Left lung (tissue), 10 donors: ENCODE measurements around the gene SOX6. TPM values are rescaled to one million over a fixed set of nuclear protein-coding genes. Genes with fewer than 3 reads are reported as not detected.
A peak's percentile ranks its signal among the peaks of the same experiment; 100 is the strongest.

Experiments used
- ATAC-seq: fragments of 200-7000 bp; cut with Tn5 transposase; one replicate; pipeline ENCODE4 v1.9.1; 2020; ENCODE audit warnings: moderate library complexity
- DNase-seq, 4 donors: peaks; one replicate each; pipeline ENCODE4 v3.0.0-alpha.2; 2013 to 2020
- H3K27ac ChIP-seq, 2 donors: fragments of 200-600 bp; sonication (generic) in 1 of 2; one replicate each; pipeline versions ENCODE4 v1.5.0 to v1.8.0; 2020 to 2021
- H3K27me3 ChIP-seq, 2 donors: fragments of 200-600 bp; sonication (generic) in 1 of 2; one replicate each; pipeline versions ENCODE4 v1.5.0 to v1.8.0; 2020 to 2021
- H3K36me3 ChIP-seq, 2 donors: fragments of 200-600 bp; sonication (generic) in 1 of 2; one replicate each; pipeline versions ENCODE4 v1.5.0 to v1.8.0; 2020 to 2021
- H3K4me1 ChIP-seq, 2 donors: fragments of 200-600 bp; one replicate each; pipeline ENCODE4 v1.8.0; 2021
- H3K4me3 ChIP-seq, 2 donors: fragments of 200-600 bp; sonication (generic) in 1 of 2; one replicate each; pipeline versions ENCODE4 v1.5.0 to v1.8.0; 2020 to 2021; ENCODE audit warnings: mild to moderate bottlenecking in 1 of 2
- H3K9me3 ChIP-seq, 2 donors: fragments of 200-600 bp; sonication (generic) in 1 of 2; one replicate each; pipeline versions ENCODE4 v1.5.0 to v1.8.0; 2020 to 2021
- intact Hi-C, 2 donors: fragments of 100-400 bp; cut with DNase I; formaldehyde crosslinking; loops; one replicate each; pipeline versions ENCODE4 v1.11.2 to v1.14.2; 2022
- polyA plus RNA-seq, 6 donors: library from polyadenylated mRNA; unstranded; fragments of 120-200 nt; gene quantifications; one replicate each; pipeline ENCODE4 v1.2.1, GENCODE V29; 2013; ENCODE audit not compliant: insufficient read length in 6 of 6
- total RNA-seq, 2 donors: library from RNA; stranded (reverse); fragmentation: NEBNext Ultra II Directional; extraction: Animal tissue kit (Norgen Biotek cat#: 25700); gene quantifications; one replicate each; pipeline ENCODE4 v1.2.1, GENCODE V29; 2021
- TF ChIP-seq, protein P1 (sequence below), 2 donors: fragments of 200-600 bp; sonication (generic) in 1 of 2; IDR thresholded peaks; one replicate each; pipeline versions ENCODE4 v1.5.0 to v1.8.0; 2021; ENCODE audit warnings: antibody characterized with exemption in 2 of 2
- donor health status: DM: no; HTN: yes; CAD: no.
- donor health status: DM: no; HTN: no; CAD: no.

Gene SOX6
- total and polyA plus RNA-seq, 8 donors = 4.7 to 20.5 (median 15.6) TPM

DNA sequence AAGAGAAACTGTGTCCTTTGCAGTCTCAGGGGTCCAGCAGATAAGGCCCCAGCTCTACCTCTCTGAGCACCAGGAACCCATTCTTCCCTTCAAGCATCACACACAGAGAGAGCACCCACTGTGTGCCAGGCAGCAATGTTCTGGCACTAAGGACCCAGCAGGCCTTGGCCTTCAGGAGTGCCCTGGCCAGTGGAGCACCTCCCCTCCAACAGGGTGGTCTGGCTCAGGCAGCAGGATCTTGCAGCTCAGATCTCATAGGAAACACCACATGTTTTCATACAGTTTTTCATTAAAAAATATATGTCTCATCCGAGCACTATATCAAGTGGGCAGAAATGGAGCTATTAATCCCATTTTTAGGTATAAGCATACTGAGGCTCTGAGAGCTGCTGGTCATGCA, 410.6 kb downstream of the SOX6 start:
- Histone ChIP-seq H3K27ac (no peak overlapping the region), H3K9me3 (peaks cover 0 to 13% of the 10 kb centered on the region in 2 donors), H3K4me3 (no peak overlapping the region), H3K4me1 (no peaks in the 10 kb centered on the region), H3K36me3 (no peaks in the 10 kb centered on the region), H3K27me3 (no peaks in the 10 kb centered on the region)
- TF ChIP-seq, protein P1, sequence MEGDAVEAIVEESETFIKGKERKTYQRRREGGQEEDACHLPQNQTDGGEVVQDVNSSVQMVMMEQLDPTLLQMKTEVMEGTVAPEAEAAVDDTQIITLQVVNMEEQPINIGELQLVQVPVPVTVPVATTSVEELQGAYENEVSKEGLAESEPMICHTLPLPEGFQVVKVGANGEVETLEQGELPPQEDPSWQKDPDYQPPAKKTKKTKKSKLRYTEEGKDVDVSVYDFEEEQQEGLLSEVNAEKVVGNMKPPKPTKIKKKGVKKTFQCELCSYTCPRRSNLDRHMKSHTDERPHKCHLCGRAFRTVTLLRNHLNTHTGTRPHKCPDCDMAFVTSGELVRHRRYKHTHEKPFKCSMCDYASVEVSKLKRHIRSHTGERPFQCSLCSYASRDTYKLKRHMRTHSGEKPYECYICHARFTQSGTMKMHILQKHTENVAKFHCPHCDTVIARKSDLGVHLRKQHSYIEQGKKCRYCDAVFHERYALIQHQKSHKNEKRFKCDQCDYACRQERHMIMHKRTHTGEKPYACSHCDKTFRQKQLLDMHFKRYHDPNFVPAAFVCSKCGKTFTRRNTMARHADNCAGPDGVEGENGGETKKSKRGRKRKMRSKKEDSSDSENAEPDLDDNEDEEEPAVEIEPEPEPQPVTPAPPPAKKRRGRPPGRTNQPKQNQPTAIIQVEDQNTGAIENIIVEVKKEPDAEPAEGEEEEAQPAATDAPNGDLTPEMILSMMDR (IDR thresholded peaks at IDR 0.05) = no peak
- intact Hi-C loops = no loop called here
- DNase-seq = no peak
- no peak for ATAC-seq

DNA sequence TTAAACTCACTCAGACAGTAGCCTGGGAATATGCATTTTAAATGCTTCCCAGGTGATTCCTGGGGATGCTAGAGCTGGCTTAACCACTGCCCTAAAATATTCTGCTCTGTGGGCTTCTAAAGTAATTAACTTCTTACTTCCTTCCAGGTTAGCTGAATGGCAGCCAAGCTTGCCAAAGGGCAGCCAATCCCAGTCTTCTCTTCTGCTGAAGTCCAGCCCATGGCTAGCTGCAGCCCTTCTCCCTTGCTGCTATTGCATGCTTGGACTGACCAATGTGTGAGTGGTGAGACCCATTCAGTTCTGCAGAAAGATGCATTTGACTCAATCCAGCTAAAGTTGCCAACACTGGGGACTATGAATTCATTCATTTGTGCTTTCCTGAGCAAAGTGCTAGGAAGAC, 411.9 kb downstream of the SOX6 start:
- H3K4me3 ChIP-seq = no peak overlapping the region
- peaks cover 0 to 13% of the 10 kb centered on the region in 2 donors for H3K9me3 ChIP-seq
- no peak overlapping the region for H3K27ac ChIP-seq
- H3K36me3 ChIP-seq = no peaks in the 10 kb centered on the region
- intact Hi-C loops = no loop called here
- ATAC-seq (no peak), DNase-seq (no peak)
- TF ChIP-seq, protein P1 (IDR thresholded peaks at IDR 0.05) = no peak
- no peaks in the 10 kb centered on the region for H3K4me1 ChIP-seq
- no peaks in the 10 kb centered on the region for H3K27me3 ChIP-seq

DNA sequence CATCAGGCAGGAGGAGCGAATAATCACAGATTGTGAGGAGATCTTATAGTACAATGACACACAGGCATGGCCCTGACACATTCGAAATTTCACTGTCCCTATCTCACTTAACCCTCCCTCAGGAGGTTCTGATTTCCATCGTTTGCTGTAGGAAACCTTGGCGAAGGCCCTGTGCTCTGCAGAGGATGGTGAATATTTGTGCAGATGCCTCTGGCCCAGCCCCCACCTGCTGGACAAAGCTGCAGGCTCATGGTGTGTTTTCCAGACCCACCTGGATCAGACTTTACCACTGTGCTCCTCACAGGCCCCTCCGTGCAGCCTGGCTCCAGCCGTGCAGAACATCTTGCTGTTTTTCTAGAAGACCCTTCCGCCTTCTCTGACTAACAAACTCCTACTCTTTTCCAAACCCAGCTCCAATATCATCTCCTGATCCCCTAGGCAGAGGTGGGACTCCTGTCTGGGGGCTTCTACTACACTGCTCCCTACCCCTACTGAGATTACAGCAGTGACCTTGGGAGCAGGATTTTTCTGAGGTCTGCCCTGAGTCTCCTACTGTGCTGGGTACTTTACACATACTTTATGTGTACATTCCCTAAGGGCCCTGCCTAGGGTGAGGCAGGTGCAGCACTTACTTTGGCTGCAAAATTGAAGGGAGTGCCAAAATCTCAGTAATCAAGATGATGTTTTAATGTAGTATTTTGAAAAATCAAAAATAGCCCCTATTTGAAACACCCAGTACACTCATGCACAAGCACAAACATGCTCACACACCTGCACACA, 412.7 kb downstream of the SOX6 start:
- Histone ChIP-seq H3K36me3 (no peaks in the 10 kb centered on the region), H3K9me3 (peaks cover 0 to 13% of the 10 kb centered on the region in 2 donors), H3K27me3 (no peaks in the 10 kb centered on the region), H3K4me1 (no peaks in the 10 kb centered on the region), H3K27ac (no peak overlapping the region), H3K4me3 (no peak overlapping the region)
- DNase-seq = no peak
- ATAC-seq = peak; percentile 60
- TF ChIP-seq, protein P1 (IDR thresholded peaks at IDR 0.05) = no peak
- intact Hi-C loops = no loop called here

DNA sequence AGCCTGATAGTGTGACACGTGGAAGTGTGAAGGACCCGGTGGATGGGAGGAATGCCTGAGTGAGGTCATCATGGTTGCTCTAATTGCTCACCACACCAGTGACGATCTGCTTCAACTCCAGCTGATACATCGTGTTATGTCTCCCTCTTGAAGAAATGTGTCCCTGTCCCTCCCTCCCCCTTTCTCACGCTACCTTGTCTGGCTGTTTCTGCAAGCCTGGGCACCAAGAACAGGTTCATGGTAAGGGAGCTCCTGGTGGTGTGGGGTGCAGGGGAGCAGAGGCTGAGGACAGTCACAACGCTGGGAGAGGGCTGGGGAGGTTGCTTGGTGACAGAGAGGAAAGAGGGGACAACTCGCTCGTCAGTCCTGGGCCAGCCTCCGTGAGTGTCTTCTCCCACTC, 413.4 kb downstream of the SOX6 start:
- Histone ChIP-seq H3K36me3 (no peaks in the 10 kb centered on the region), H3K27ac (no peak overlapping the region), H3K27me3 (no peaks in the 10 kb centered on the region), H3K9me3 (peaks cover 0 to 13% of the 10 kb centered on the region in 2 donors), H3K4me1 (no peaks in the 10 kb centered on the region), H3K4me3 (no peak overlapping the region)
- TF ChIP-seq, protein P1 (IDR thresholded peaks at IDR 0.05) = no peak
- ATAC-seq (no peak), DNase-seq (no peak)
- intact Hi-C loops = no loop called here

DNA sequence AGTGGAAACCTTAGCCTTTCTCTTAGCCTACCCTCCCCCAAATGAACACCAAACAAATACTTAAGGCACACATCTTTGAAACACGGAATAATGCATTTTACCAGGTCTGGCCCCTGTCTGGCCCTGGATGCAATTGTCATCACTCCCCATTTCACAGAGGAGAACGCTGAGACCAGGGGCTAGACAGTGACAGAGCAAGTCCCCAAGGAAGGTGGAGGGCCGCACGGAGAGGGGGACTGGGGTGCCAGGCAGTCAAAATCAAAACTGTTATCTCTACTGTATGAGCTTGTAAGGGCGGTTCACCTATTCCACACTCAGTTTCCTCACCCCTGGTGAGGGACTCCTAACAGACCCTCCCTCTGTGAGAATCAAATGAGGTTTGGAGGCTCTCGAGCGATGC, 414.2 kb downstream of the SOX6 start:
- no peak overlapping the region for H3K4me3 ChIP-seq
- no peaks in the 10 kb centered on the region for H3K27me3 ChIP-seq
- no peaks in the 10 kb centered on the region for H3K36me3 ChIP-seq
- DNase-seq = no peak
- no peak overlapping the region for H3K27ac ChIP-seq
- H3K9me3 ChIP-seq = peaks cover 0 to 9% of the 10 kb centered on the region in 2 donors
- no peak for ATAC-seq
- no peaks in the 10 kb centered on the region for H3K4me1 ChIP-seq
- TF ChIP-seq, protein P1 (IDR thresholded peaks at IDR 0.05) = no peak
- intact Hi-C loops = no loop called here
